Parathyroid adenoma (tissue), 2 donors: ENCODE data around the gene NCOA6.

ENCODE experiments used
- H2AFZ ChIP-seq: fragments of 300-600 bp; sonication (generic); one replicate; pipeline ENCODE4 v1.7.0; 2017; ENCODE audit warnings: antibody characterized with exemption, mild to moderate bottlenecking
- H3K27ac ChIP-seq: fragments of 300-600 bp; sonication (generic); one replicate; pipeline ENCODE4 v1.7.0; 2017
- H3K27me3 ChIP-seq: fragments of 300-600 bp; sonication (generic); one replicate; pipeline ENCODE4 v1.7.0; 2017; ENCODE audit warnings: low read length; ENCODE audit not compliant: control insufficient read depth, insufficient read depth
- H3K36me3 ChIP-seq: fragments of 300-600 bp; sonication (generic); one replicate; pipeline ENCODE4 v1.7.0; 2017; ENCODE audit warnings: low read length; ENCODE audit not compliant: control insufficient read depth, insufficient read depth
- H3K4me1 ChIP-seq: fragments of 300-600 bp; sonication (generic); one replicate; pipeline ENCODE4 v1.7.0; 2017; ENCODE audit warnings: control low read depth
- H3K4me2 ChIP-seq: fragments of 300-600 bp; sonication (generic); one replicate; pipeline ENCODE4 v1.7.0; 2017; ENCODE audit warnings: low read length
- H3K4me3 ChIP-seq: fragments of 300-600 bp; sonication (generic); one replicate; pipeline ENCODE4 v1.7.0; 2017; ENCODE audit warnings: low read depth, low read length
- H3K79me2 ChIP-seq: fragments of 300-600 bp; sonication (generic); one replicate; pipeline ENCODE4 v1.7.0; 2017; ENCODE audit warnings: control low read depth
- H3K9ac ChIP-seq: fragments of 300-600 bp; sonication (generic); one replicate; pipeline ENCODE4 v1.7.0; 2017; ENCODE audit warnings: mild to moderate bottlenecking
- H3K9me3 ChIP-seq: fragments of 300-600 bp; sonication (generic); one replicate; pipeline ENCODE4 v1.7.0; 2017; ENCODE audit warnings: low read length; ENCODE audit not compliant: control insufficient read depth
- TF ChIP-seq, protein P1 (sequence below): fragments of 300-600 bp; sonication (generic); IDR thresholded peaks from one replicate; pipeline ENCODE4 v1.7.0; 2017; ENCODE audit warnings: antibody characterized with exemption, mild to moderate bottlenecking
- donor health status: primary hyperparathyroidism.

Gene NCOA6

DNA sequence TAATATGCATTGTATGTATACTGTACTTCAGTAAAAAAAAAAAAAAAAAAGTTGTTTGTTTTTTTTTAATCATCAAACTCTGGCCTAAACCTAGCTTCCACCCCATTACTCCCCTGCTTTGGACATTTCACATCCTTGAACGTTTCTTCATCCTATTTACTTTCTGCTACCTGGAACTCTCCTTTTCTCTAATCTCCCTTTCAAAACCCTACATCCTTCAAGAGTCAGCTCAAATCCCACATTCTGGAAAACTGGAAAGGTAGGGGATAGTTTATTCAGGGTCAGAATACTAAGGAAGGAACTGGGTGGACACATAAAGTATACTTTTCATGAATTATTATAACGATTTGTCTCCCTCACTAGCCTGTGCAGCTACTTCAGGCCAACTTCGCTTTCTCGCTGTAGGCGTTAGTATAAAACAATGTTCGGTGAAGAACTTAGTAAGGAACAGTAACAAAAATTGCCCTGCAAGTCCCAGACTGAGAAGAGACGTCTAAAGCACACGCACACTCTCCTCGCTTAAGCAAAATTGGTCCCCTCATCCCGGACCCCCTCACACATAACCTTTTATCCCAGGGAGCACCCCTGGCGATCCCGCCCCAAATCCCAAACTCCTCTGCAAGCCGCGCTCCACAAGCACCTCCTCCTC, 149.3 kb downstream of the NCOA6 start:
- H3K4me3 ChIP-seq = peak overlapping the region; percentile 75
- peak overlapping the region; percentile 69 for H2AFZ ChIP-seq
- no peaks in the 10 kb centered on the region for H3K9me3 ChIP-seq
- H3K4me2 ChIP-seq = peak overlapping the region; percentile 45
- peaks cover 14% of the 10 kb centered on the region for H3K79me2 ChIP-seq
- H3K9ac ChIP-seq = peak overlapping the region; percentile 19
- peaks cover 3% of the 10 kb centered on the region for H3K4me1 ChIP-seq
- H3K36me3 ChIP-seq = no peaks in the 10 kb centered on the region
- H3K27me3 ChIP-seq = no peaks in the 10 kb centered on the region
- peak overlapping the region; percentile 82 for H3K27ac ChIP-seq
- TF ChIP-seq, protein P1, sequence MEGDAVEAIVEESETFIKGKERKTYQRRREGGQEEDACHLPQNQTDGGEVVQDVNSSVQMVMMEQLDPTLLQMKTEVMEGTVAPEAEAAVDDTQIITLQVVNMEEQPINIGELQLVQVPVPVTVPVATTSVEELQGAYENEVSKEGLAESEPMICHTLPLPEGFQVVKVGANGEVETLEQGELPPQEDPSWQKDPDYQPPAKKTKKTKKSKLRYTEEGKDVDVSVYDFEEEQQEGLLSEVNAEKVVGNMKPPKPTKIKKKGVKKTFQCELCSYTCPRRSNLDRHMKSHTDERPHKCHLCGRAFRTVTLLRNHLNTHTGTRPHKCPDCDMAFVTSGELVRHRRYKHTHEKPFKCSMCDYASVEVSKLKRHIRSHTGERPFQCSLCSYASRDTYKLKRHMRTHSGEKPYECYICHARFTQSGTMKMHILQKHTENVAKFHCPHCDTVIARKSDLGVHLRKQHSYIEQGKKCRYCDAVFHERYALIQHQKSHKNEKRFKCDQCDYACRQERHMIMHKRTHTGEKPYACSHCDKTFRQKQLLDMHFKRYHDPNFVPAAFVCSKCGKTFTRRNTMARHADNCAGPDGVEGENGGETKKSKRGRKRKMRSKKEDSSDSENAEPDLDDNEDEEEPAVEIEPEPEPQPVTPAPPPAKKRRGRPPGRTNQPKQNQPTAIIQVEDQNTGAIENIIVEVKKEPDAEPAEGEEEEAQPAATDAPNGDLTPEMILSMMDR = no peak

DNA sequence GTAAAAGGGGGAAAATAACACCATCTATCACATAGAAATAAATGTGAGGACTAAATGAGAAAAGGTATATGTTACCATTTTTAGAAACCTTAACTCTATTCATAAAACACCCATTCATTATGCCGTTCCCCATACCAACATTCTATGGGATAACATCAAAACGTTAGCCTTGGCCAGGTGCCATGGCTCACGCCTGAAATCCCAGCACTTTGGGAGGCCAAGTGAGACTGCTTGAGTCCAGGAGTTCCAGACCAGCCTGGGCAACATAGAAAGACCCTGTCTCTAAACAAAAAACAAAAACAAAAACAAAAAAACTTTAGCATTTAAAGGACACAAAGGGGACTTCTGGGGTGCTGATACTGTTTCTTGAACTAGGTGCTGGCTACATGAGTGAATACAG, 149.9 kb downstream of the NCOA6 start:
- peak overlapping the region; percentile 45 for H3K4me2 ChIP-seq
- peaks cover 18% of the 10 kb centered on the region for H3K79me2 ChIP-seq
- no peaks in the 10 kb centered on the region for H3K36me3 ChIP-seq
- H2AFZ ChIP-seq = no peak overlapping the region
- no peaks in the 10 kb centered on the region for H3K27me3 ChIP-seq
- no peaks in the 10 kb centered on the region for H3K9me3 ChIP-seq
- TF ChIP-seq, protein P1 = no peak
- H3K4me3 ChIP-seq = no peak overlapping the region
- H3K27ac ChIP-seq = no peak overlapping the region
- H3K4me1 ChIP-seq = peaks cover 3% of the 10 kb centered on the region
- no peak overlapping the region for H3K9ac ChIP-seq

DNA sequence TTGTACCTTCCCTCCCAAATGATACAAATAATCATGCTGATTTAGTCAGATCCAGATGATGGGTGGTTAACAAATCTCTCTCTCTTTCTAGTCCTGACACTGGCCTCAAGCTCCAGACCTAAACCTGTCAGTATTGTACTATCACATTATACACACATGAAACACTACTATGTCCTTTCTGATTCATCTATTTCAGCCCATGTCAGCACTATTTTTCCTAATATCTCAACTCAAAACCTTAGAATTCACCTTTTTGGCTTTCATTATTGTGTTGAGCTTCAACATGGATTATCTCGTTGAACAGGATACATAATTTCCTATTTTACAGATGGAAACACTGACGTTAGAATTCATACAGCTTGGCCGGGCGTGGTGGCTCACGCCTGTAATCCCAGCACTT, 152.0 kb downstream of the NCOA6 start:
- no peaks in the 10 kb centered on the region for H3K36me3 ChIP-seq
- H3K9ac ChIP-seq = no peak overlapping the region
- no peak overlapping the region for H3K27ac ChIP-seq
- H2AFZ ChIP-seq = no peak overlapping the region
- no peaks in the 10 kb centered on the region for H3K27me3 ChIP-seq
- peaks cover 22% of the 10 kb centered on the region for H3K79me2 ChIP-seq
- no peak overlapping the region for H3K4me2 ChIP-seq
- H3K4me3 ChIP-seq = no peak overlapping the region
- TF ChIP-seq, protein P1 = no peak
- no peaks in the 10 kb centered on the region for H3K9me3 ChIP-seq
- H3K4me1 ChIP-seq = peaks cover 3% of the 10 kb centered on the region

DNA sequence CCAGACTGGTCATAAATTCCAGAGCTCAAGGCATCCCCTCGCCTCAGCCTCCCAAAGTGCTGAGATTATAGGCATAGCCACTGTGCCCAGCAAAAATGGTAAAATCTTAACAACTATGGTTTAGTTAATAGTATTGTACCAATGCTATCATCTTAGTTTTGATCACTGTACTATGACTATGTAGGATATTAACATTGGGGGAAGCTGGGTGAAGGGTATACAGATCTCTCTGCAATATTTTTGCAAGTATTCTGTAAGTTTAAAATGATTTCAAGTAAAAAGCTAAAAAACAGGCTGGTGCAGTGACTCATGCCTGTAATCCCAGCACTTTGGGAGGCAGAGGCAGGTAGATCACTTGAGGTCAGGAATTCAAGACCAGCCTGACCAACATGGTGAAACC, 156.4 kb downstream of the NCOA6 start:
- Histone ChIP-seq H3K4me2 (no peak overlapping the region), H3K4me1 (no peaks in the 10 kb centered on the region), H3K27me3 (no peaks in the 10 kb centered on the region), H2AFZ (no peak overlapping the region), H3K4me3 (no peak overlapping the region), H3K36me3 (no peaks in the 10 kb centered on the region), H3K27ac (no peak overlapping the region), H3K9me3 (no peaks in the 10 kb centered on the region), H3K79me2 (peaks cover 27% of the 10 kb centered on the region), H3K9ac (no peak overlapping the region)
- TF ChIP-seq, protein P1 = no peak
